GM18861 (cell line): ENCODE results near the gene ZDHHC20.
A peak's percentile ranks its signal among the peaks of the same experiment; 100 is the strongest.

ENCODE experiments used
- ATAC-seq: cut with Tn5 transposase; IDR thresholded peaks from one replicate; pipeline ENCODE4 v1.9.1; 2021; ENCODE audit not compliant: unreplicated experiment

ZDHHC20 gene

GRCh38 chr13:21362741-21363140, 96.4 kb downstream of the ZDHHC20 start:
- no peak for ATAC-seq

DNA sequence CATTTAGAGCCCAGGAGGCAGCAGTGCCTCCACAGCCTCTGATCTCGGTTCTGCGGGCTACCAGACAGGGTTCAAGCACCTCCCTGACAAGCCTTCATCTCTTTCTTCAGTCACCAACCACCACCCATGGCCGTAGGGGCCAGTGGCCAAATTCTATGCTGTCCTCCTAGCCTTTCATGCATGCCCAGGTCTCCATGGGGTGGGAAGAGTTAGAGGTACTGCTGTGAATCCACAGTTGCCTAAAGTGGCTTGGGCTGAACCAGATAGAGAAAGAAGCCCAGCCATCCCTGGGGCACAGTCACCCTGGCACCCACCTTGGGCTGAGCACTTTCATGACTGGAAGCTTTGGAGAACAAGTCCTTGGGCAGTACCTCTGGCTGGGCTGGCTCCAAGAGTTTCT, 97.4 kb downstream of the ZDHHC20 start:
- ATAC-seq, result no peak

DNA sequence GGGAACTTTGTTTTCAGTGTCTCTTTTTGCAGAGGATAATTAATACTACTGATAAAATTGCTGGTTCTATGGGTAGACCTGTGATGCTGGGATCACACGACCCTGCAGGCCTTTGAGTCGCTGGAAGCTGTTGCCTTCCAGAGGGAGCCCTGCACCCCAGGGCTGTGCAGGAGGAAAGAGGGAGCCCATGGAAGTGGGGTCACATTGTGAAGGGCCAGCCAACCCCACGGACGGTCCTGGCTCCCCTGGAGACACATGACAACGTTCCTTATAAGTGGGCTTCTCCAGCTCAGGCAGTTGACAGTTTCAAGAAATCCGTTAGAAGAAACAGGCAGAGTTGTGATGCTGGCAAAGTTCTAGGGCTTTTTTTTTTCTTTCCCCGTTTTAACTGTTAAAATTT, 98.0 kb downstream of the ZDHHC20 start:
- ATAC-seq, result no peak

DNA sequence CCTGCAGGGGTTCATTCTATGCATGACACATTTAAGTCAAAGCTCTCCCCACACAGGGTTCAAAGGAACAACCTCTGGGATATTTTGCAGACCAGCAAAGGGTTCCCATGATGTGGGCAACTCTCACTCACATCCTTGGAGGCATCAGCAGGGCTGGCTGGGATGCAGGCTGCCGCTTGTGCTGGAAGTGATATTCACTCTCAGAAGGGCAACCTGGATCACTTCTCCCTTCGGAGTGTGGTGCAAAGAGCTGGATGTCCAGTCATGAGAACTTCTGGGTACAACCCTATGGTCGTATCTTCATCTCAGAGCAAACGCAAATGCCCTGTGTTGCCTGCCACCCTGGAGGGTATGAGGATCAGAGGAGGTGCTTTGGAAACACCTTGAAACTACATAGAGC, 98.6 kb downstream of the ZDHHC20 start:
- no peak for ATAC-seq

DNA sequence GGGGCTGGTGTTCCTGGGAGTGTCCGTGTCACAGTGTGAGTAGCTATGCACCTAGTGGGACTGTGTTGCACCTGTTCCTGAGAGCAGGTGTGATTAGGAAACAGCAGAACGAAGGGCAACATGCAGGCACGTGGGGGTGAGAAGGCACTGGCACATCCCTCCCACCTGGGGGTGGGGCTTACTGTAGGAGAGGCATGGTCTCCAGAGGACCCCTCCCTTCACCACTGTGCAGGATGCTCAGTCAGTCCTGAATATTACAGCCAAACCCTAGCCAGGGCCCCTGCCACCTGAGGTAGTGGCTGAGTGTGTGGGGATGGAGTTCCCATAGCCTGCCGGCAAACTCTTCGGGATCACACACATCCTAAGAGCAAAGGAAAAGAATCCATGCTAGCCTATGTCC, 99.2 kb downstream of the ZDHHC20 start:
- no peak for ATAC-seq

- no peak for ATAC-seq
Observed at GRCh38 chr13:21355304-21355703, 103.8 kb downstream of the ZDHHC20 start.

GRCh38 chr13:21354721-21355120, 104.4 kb downstream of the ZDHHC20 start:
- no peak for ATAC-seq

- ATAC-seq, result no peak
Observed at GRCh38 chr13:21348488-21349120, 110.5 kb downstream of the ZDHHC20 start.

DNA sequence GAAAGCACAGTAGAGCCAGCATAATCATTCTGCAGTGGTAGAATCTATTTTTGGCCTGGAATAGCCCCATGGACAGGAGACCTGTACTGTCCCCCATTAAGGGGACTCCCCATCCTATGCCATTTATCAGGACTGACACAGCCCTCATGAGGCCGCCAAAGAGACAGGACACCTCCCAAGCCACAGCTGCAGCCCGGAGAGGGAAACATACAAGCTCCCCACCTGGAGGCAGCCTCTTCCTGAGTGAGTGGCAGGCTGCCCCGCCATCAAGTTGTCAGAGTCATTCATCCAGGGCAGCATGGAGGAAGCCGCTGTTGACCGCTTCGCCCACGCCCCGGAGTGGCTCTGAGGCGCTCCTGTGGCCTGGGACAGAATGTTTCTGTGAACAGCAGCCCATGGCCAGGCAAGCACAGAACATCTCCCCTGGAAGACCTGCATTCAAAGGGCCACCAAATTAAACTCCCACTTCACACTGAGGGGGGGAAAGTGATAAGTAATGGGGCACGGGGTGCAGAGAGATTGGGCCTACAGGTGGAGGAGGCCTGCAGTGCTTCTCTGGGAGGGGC, 111.3 kb downstream of the ZDHHC20 start:
- no peak for ATAC-seq

GRCh38 chr13:21344662-21345176, 114.4 kb downstream of the ZDHHC20 start:
- peak; percentile 49 for ATAC-seq

DNA sequence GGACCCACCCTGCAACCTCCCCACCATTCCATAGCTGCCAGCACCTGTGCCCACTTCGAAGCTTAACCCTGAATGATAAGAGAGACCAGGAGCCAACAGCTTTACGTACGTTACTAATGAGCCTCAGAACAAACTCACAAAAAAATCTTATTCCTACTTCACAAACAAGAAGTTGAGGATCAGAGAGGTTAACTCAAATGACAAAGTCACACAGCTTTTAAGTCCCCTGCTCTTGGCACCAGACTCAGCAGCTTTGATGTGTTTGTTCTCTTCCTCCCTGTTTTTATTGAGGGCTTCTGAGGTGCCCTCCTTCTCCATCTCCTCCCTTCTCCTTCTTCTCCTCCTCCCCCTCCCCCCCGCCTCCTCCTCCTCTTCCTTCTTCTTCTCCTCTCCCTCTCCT, 115.4 kb downstream of the ZDHHC20 start:
- no peak for ATAC-seq

GRCh38 chr13:21342699-21343442, 116.2 kb downstream of the ZDHHC20 start:
- no peak for ATAC-seq

GRCh38 chr13:21341637-21342422, 117.3 kb downstream of the ZDHHC20 start:
- no peak for ATAC-seq

DNA sequence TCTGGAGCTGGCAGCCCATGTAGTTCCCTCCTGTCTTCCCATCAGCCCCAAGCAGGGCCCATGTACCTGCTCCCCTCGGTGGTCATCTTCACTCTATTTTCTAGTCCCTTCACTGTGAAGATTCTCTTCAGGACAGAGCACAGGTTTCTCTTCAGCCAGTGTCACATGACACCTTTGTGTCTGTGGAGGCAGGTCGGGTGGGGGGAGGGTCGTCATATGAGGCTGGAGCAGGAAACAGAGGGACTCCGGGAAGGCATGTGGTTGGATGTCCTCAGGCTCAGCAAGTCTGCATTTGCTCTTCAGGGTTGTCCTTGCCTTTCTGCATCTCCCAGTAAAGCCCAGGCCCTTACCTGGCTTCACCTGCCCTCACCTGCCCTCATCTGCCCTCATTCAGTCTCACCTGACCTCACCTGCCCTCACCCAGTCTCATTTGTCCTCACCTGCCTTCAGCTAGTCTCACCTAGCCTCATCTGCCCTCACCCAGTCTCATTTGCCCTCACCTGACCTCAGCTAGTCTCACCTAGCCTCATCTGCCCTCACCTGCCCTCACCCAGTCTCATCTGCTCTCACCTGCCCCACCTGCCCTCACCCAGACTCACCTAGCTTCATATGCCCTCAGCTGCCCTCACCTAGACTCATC, 120.3 kb downstream of the ZDHHC20 start:
- ATAC-seq, result no peak

DNA sequence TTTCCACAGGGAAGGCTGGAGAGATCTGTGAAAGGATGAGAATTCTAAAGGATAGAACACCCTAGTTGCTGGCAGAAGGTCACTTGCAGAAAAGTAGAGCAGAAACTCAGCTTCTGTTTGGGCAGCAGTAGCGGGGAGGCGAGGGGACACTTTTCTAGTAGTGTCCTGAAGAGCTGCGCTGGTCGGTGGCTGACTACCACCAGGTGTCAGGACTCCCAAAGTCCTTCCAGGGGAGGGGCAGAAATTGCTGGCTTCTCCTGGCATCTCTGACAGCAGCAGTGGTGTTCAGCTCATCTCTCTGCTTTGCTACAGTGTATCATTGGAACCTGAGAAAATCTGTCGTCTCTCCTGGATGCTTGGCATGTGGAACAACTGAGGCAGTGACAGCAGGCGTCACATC, 120.9 kb downstream of the ZDHHC20 start:
- ATAC-seq, result no peak

DNA sequence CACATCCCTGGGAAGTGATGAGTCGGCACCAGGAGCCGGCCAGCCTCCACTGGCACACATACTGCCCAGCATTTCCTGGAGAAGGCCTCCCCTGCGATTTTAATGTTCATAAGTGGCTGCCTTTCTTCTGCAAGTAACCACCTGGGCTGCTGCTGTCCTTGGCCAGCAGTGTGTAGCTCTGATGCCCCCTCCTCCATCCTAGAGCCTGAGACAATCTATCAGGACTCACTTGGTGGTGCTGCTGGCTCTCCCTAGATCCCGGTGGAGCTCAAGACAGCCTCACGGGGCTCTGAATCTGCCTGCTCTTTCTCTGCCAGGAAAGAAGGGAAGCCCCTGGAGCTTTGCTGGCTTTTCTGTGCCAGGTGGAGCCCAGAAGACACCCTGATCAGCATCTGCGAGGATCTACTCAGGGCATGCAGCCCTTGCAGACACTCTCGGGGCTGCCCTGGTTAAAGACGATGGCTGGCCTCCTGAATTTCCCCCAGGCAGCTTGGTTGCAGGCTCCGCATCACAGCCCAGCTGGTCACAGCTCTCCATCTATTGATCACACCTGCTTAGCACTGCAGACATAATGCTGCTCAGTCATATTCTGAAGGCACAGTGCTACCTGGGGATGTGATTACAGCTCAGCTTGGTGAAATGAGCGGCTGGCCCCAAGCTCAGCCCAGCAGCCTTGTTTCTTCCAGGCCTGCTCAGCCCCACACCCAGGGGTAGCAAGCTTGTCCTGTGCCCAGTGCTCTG, 122.3 kb downstream of the ZDHHC20 start:
- ATAC-seq, result no peak

DNA sequence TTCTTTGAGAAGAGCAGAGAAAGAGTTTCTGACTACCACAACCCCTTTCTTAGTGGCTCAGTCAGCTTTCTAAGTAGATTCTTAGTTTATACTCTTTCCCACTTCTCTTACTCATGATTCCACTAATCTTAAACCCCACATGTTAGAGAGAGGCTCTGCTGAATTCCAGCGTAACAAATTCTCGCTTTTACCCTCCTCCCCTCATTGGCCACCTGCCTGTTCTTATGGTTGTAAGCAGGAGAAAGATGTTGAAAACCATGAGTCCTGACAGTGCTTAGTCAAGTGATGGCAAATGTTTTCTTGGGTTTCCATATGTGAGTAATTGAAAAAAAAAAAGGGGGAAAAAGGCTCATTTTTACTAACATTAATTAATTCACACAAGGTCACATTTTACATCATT, 125.9 kb downstream of the ZDHHC20 start:
- no peak for ATAC-seq

- ATAC-seq, result peak; percentile 83
Observed at GRCh38 chr13:21330126-21330861, 128.8 kb downstream of the ZDHHC20 start.

DNA sequence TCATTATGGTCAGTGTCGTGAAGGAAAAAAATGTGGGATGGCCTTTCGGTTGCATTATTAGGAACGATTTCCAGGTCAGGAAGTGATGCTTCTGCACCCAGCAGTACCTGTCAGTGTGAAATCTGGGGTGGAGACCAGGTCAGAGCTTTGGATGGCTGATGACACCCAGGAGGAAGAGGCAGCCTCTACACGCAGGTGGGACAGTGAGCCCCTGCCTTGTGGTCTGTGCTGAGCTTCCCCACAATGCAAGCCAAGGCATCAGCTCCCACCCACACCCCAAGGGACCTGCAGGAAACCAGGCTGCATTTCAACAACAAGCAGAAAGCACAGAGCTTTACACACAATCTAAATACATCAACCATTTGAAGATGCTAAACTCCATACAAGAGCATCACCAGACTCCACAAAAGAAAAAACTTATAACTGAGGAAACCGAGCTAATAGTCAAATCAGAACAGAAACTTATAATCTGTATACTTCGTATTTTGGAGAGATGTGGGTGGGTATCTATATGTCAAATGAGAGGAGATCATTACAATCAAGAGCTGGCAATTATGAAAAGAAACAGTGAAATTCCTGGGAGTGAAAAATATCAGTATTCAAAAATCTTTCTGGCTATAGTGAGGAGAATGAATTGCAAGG, 130.1 kb downstream of the ZDHHC20 start:
- peak; percentile 31 for ATAC-seq
